ENCODE data around the gene LMO4. TPM values are rescaled to one million over a fixed set of nuclear protein-coding genes. Genes with fewer than 3 reads are reported as not detected.

Gene LMO4
- total RNA-seq, 1 donor from 2014 or later = 91.4 TPM

DNA sequence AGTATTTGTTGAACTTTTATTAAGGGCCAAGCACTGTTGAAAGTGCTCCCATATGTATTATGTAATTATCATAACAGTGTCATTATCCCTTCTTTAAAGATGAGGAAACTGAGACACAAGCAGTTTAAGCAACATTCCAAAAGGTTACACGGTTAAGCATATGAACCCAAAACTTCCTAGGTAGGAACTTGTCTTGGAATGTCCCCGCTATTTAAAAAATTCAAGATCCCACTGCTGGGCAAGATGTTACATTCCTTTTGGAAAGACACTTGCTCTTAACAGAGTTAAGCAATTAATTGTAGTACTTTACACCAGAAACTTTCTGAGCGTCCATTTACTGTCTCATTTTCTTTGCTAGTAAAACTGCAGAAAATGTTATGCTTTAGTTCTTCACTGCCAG lies 15.6 kb downstream of the LMO4 start:
- Mint-ChIP-seq H3K4me1 (peaks cover 44% of the 10 kb centered on the region), H3K4me3 (no peak overlapping the region), H3K36me3 (ENCODE audit: low read depth) (peaks cover 33% of the 10 kb centered on the region), H3K27ac (ENCODE audit: unreplicated experiment) (no peak overlapping the region), H3K9me3 (no peaks in the 10 kb centered on the region), H3K27me3 (ENCODE audit: low read depth) (no peaks in the 10 kb centered on the region)
- TF ChIP-seq CTCF (conservative IDR thresholded peaks at IDR 0.05) = no peak
- no peak for DNase-seq (ENCODE audit: low read depth, low spot score)

DNA sequence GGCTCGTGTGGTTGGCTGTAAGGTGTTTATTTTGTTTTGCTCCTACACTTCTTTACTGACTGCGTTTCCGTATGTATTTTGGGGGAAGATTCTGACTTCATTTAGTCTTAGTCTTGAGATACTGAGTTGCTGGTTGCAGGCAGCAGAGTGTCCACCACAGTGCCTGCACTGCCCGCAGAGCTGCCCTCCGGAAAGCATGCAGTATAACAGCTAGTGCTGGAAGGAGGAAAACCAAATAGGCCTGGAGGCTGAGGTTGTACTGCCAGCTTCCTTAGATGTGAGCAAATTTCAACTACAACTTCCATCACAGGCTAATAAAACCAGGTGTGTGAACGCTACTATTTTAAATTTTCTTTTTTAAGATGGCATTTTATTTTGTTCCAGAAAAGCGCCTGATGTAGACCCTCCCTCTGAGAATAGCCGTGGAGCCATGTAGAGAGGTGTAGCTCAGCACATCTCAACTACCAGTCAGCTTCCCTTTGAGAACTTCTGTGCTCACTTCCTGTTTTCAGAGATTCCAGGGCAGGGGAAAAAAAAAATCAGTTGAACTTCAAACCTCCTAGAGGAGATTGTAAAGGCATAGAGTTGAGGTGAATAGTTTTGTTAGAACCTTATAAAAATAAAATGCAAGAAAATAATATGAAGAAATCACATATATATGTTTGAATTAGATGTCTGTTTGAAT lies 17.6 kb downstream of the LMO4 start:
- no peak overlapping the region for H3K27ac Mint-ChIP-seq (ENCODE audit: unreplicated experiment)
- no peak for TF ChIP-seq CTCF (conservative IDR thresholded peaks at IDR 0.05)
- DNase-seq (ENCODE audit: low read depth, low spot score) = no peak
- H3K36me3 Mint-ChIP-seq (ENCODE audit: low read depth) = peaks cover 22% of the 10 kb centered on the region
- no peak overlapping the region for H3K4me3 Mint-ChIP-seq
- H3K9me3 Mint-ChIP-seq = no peaks in the 10 kb centered on the region
- no peaks in the 10 kb centered on the region for H3K27me3 Mint-ChIP-seq (ENCODE audit: low read depth)
- H3K4me1 Mint-ChIP-seq = peaks cover 38% of the 10 kb centered on the region

GRCh38 chr1:87348341-87349019 lies 19.8 kb downstream of the LMO4 start:
- Mint-ChIP-seq H3K9me3 (no peaks in the 10 kb centered on the region), H3K27ac (ENCODE audit: unreplicated experiment) (no peak overlapping the region), H3K36me3 (ENCODE audit: low read depth) (peaks cover 17% of the 10 kb centered on the region), H3K4me3 (no peak overlapping the region), H3K4me1 (peaks cover 23% of the 10 kb centered on the region), H3K27me3 (ENCODE audit: low read depth) (no peaks in the 10 kb centered on the region)
- no peak for DNase-seq (ENCODE audit: low read depth, low spot score)
- no peak for TF ChIP-seq CTCF (conservative IDR thresholded peaks at IDR 0.05)

- peaks cover 13% of the 10 kb centered on the region for H3K36me3 Mint-ChIP-seq (ENCODE audit: low read depth)
- H3K4me1 Mint-ChIP-seq = peaks cover 18% of the 10 kb centered on the region
- H3K27me3 Mint-ChIP-seq (ENCODE audit: low read depth) = no peaks in the 10 kb centered on the region
- no peak for TF ChIP-seq CTCF (conservative IDR thresholded peaks at IDR 0.05)
- H3K9me3 Mint-ChIP-seq = no peaks in the 10 kb centered on the region
- no peak overlapping the region for H3K27ac Mint-ChIP-seq (ENCODE audit: unreplicated experiment)
- no peak for DNase-seq (ENCODE audit: low read depth, low spot score)
- no peak overlapping the region for H3K4me3 Mint-ChIP-seq
These were observed 20.4 kb downstream of the LMO4 start for GRCh38 chr1:87349036-87349435.

DNA sequence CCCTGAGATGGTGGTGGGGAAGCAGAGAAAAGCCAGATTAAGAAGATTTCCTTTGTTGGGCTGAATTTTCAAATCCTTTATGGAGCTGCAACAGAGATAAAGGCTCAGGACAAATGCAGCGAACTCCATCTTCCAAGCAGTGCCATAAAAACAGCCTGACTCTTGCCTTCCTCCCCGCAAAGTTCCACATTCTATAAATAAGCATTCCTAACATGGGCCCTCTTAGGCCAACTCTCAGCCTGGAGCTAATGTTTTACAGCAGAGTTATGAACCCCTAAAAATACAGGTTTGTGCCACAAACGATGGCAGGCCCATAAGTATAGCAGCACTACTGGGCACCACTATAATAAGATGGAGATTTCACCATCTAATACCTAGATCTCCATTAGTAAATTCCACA lies 27.2 kb downstream of the LMO4 start:
- Mint-ChIP-seq H3K4me1 (peaks cover 28% of the 10 kb centered on the region), H3K4me3 (no peak overlapping the region), H3K27me3 (ENCODE audit: low read depth) (no peaks in the 10 kb centered on the region), H3K36me3 (ENCODE audit: low read depth) (peaks cover 7% of the 10 kb centered on the region), H3K9me3 (peaks cover 7% of the 10 kb centered on the region), H3K27ac (ENCODE audit: unreplicated experiment) (no peak overlapping the region)
- TF ChIP-seq CTCF (conservative IDR thresholded peaks at IDR 0.05) = no peak
- DNase-seq (ENCODE audit: low read depth, low spot score) = no peak
